Lung (tissue), 12 donors: ENCODE measurements around the gene PTPRN2. TPM values are rescaled to one million over a fixed set of nuclear protein-coding genes. Genes with fewer than 3 reads are reported as not detected.

ENCODE experiments used
- ATAC-seq: fragments of 200-7000 bp; cut with Tn5 transposase; one replicate; pipeline ENCODE4 v1.9.1; 2020; ENCODE audit warnings: moderate number of reproducible peaks; ENCODE audit not compliant: insufficient read depth, low FRiP score
- DNase-seq, 3 donors: peaks; one replicate each; pipeline ENCODE4 v3.0.0-alpha.2; 2013 to 2017
- H3K27ac ChIP-seq, 2 donors: one replicate each; pipeline ENCODE4 v1.5.1; 2013; ENCODE audit warnings: mild to moderate bottlenecking in 2 of 2, moderate library complexity in 2 of 2, control low read depth in 1 of 2, inconsistent platforms in 1 of 2, low read depth in 1 of 2, low read length in 1 of 2
- H3K27me3 ChIP-seq, 3 donors: one replicate each; pipeline ENCODE4 v1.5.1; 2013; ENCODE audit warnings: low read length in 2 of 3; ENCODE audit not compliant: control insufficient read depth in 3 of 3, insufficient read depth in 3 of 3
- H3K36me3 ChIP-seq, 4 donors: one replicate each; pipeline ENCODE4 v1.5.1; 2013; ENCODE audit warnings: low read length in 4 of 4, mild to moderate bottlenecking in 1 of 4, moderate library complexity in 1 of 4; ENCODE audit not compliant: control insufficient read depth in 4 of 4, insufficient read depth in 4 of 4
- H3K4me1 ChIP-seq, 5 donors: one replicate each; pipeline ENCODE4 v1.5.1; 2013; ENCODE audit warnings: low read length in 5 of 5, mild to moderate bottlenecking in 2 of 5, moderate library complexity in 1 of 5; ENCODE audit not compliant: control insufficient read depth in 5 of 5, insufficient read depth in 5 of 5
- H3K4me3 ChIP-seq: one replicate; pipeline ENCODE4 v1.5.1; 2013; ENCODE audit warnings: mild to moderate bottlenecking, control low read depth, moderate library complexity
- H3K9ac ChIP-seq, 2 donors: one replicate each; pipeline ENCODE4 v1.5.1; 2013; ENCODE audit warnings: low read length in 2 of 2, control low read depth in 1 of 2; ENCODE audit not compliant: insufficient read depth in 1 of 2
- H3K9me3 ChIP-seq, 4 donors: one replicate each; pipeline ENCODE4 v1.5.1; 2013; ENCODE audit warnings: low read length in 3 of 4, mild to moderate bottlenecking in 1 of 4, moderate library complexity in 1 of 4; ENCODE audit not compliant: control insufficient read depth in 4 of 4, insufficient read depth in 3 of 4
- WGBS, 2 donors: extraction: QIAGEN DNeasy Blood & Tissue Kit; methylation state at CpG; one replicate each; pipeline ENCODE4 v1.1.7; 2013; 5-methylcytosine and 5-hydroxymethylcytosine counted together
- polyA plus RNA-seq, 2 donors: library from polyadenylated mRNA; stranded (reverse); fragments of 200-250 nt; gene quantifications; one replicate each; pipeline ENCODE4 v1.2.1, GENCODE V29; 2013
- total RNA-seq, 2 donors: library from RNA; depleted of rRNA in 1 of 2; stranded (reverse); fragments of >200 nt in 1 of 2; gene quantifications; one replicate each; pipeline ENCODE4 v1.2.1, GENCODE V29; 2014 to 2021
- TF ChIP-seq, protein P1 (sequence below): IDR thresholded peaks from 2 replicates; pipeline ENCODE4 v1.5.1; 2012; ENCODE audit warnings: mild to moderate bottlenecking; ENCODE audit errors: control extremely low read depth, extremely low read depth
- donor health status: control.
- donor health status: control.
- donor health status: Bipolar disorder and iron deficiency.
- donor health status: healthy.
- donor health status: DM: yes; HTN: yes; CAD: no.

PTPRN2 gene
- total and polyA plus RNA-seq, 4 donors, result 2.1 to 7.4 (median 4.4) TPM

DNA sequence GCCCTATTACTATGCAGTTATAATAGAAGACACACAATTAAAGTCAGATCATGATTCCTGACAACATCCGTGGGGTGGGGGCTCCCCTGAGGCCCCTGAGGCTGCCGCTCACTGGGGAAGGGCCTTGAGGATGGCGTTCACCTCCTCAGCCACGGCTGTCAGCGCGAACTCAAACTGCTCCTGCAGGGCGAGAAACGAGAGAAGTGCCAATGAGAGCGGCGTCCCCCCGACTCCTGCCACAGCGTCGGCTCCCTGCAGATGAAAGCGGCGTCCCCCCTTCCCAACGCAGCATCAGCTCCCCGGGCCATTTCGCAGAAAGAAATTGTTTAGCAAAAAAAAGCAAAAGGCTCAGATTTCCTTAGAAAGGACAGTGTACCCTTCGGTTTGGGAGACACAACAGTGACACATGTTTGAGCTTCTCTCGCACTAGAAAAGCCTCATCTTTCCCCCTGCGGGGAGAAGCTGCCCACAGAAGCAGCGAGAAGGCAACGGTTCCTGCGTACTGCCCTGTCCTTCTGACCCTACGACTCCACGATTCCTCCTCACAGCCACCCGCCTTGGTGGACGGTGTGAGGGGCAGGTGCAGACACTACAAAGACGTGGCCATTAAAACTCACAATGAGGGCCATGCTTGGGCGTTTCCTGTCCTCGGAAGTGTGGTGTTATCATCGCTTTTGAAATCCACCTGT is 1046.9 kb downstream of the PTPRN2 start:
- no peaks in the 10 kb centered on the region for H3K27me3 ChIP-seq
- H3K4me1 ChIP-seq, result no peaks in the 10 kb centered on the region
- no peak for DNase-seq
- 83 to 86% methylated on average over 32 of the region's 32 CpGs for WGBS, 2 donors
- no peak overlapping the region for H3K9ac ChIP-seq
- no peak overlapping the region for H3K4me3 ChIP-seq
- no peak overlapping the region for H3K27ac ChIP-seq
- peaks cover 0 to 11% (median 0%) of the 10 kb centered on the region in 4 donors for H3K9me3 ChIP-seq
- ATAC-seq, result no peak
- TF ChIP-seq, protein P1, sequence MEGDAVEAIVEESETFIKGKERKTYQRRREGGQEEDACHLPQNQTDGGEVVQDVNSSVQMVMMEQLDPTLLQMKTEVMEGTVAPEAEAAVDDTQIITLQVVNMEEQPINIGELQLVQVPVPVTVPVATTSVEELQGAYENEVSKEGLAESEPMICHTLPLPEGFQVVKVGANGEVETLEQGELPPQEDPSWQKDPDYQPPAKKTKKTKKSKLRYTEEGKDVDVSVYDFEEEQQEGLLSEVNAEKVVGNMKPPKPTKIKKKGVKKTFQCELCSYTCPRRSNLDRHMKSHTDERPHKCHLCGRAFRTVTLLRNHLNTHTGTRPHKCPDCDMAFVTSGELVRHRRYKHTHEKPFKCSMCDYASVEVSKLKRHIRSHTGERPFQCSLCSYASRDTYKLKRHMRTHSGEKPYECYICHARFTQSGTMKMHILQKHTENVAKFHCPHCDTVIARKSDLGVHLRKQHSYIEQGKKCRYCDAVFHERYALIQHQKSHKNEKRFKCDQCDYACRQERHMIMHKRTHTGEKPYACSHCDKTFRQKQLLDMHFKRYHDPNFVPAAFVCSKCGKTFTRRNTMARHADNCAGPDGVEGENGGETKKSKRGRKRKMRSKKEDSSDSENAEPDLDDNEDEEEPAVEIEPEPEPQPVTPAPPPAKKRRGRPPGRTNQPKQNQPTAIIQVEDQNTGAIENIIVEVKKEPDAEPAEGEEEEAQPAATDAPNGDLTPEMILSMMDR, result no peak
- H3K36me3 ChIP-seq, result peaks cover 0 to 5% (median 0%) of the 10 kb centered on the region in 4 donors

DNA sequence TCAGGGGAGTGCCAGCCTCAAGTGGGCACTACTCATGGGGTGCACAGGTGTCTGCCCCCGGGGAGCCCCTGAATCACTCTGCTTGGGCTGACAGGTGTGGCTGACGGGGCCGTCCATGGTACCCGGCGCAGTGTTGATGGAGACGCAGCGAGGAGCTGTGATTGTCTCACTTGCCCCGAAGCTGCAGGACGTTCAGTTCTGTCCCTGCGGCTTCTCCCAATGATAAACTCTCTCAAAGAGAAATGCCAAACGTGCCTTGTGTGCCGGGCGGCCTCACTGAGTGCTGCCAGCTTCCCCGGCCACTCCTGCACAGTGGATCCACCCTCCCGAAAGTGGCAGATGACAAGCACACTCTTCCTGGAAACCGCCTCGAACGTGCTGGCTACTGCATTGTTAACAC is 1047.6 kb downstream of the PTPRN2 start:
- TF ChIP-seq, protein P1, result no peak
- H3K27ac ChIP-seq, result no peak overlapping the region
- 90 to 93% methylated on average over 18 of the region's 18 CpGs for WGBS, 2 donors
- ATAC-seq, result no peak
- H3K4me3 ChIP-seq, result no peak overlapping the region
- no peaks in the 10 kb centered on the region for H3K27me3 ChIP-seq
- DNase-seq, result no peak
- no peaks in the 10 kb centered on the region for H3K4me1 ChIP-seq
- H3K9me3 ChIP-seq, result peaks cover 0 to 8% (median 0%) of the 10 kb centered on the region in 4 donors
- H3K9ac ChIP-seq, result no peak overlapping the region
- H3K36me3 ChIP-seq, result peaks cover 0 to 5% (median 0%) of the 10 kb centered on the region in 4 donors

DNA sequence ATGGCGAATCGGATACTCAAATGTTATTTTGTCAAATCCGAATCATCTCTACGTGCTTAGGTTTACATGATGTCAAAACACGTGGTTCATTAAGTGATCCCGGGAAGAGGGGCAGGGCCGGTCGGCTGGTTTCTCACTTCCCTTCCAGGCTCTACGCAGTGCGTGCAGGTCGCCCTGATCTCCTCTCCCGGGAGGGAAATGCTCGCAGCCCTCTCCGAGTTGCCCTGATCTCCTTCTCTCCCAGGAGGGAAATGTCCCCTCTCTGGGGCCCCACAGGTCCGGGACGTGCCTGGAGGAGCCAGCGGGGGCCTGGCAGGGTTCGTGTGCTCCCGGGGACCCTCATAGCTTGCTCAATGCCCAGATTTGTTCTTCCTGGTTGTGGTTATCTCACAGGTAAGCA is 1048.1 kb downstream of the PTPRN2 start:
- ATAC-seq (no peak), DNase-seq (no peak)
- Histone ChIP-seq H3K9ac (no peak overlapping the region), H3K27me3 (no peaks in the 10 kb centered on the region), H3K36me3 (peaks cover 0 to 5% (median 0%) of the 10 kb centered on the region in 4 donors), H3K4me1 (no peaks in the 10 kb centered on the region), H3K4me3 (no peak overlapping the region), H3K9me3 (peaks cover 0 to 6% (median 0%) of the 10 kb centered on the region in 4 donors), H3K27ac (no peak overlapping the region)
- TF ChIP-seq, protein P1, result no peak
- WGBS, 2 donors, result 93 to 96% methylated on average over 19 of the region's 19 CpGs

DNA sequence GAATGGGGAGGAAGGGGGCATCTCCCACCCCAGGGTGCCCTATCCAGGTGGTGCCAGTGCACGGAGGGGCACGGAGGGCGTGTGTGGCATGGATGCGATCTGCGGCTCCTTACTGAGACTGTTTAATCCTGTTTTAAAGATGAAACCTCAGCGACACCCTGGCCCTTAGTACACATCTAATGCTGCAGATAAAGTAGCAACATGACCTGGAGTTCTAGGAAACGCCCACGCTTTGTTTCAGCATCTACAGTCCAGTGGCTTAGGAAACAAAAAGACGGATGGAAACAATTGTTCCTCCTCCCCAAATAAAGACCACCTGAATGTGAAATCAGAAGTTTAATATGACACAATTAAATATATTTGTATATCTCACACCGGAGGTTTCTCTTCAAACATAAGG is 1048.9 kb downstream of the PTPRN2 start:
- peaks cover 0 to 6% (median 0%) of the 10 kb centered on the region in 4 donors for H3K9me3 ChIP-seq
- ATAC-seq (no peak), DNase-seq (no peak)
- no peak overlapping the region for H3K9ac ChIP-seq
- no peak overlapping the region for H3K27ac ChIP-seq
- no peaks in the 10 kb centered on the region for H3K27me3 ChIP-seq
- WGBS, 2 donors, result 94 to 96% methylated on average over 10 of the region's 10 CpGs
- no peak overlapping the region for H3K4me3 ChIP-seq
- TF ChIP-seq, protein P1, result no peak
- no peaks in the 10 kb centered on the region for H3K4me1 ChIP-seq
- peaks cover 0 to 5% (median 0%) of the 10 kb centered on the region in 4 donors for H3K36me3 ChIP-seq
